Gastroesophageal sphincter (tissue), 3 donors: ENCODE measurements around the gene TGFBR3.

ENCODE experiments used
- EP300 ChIP-seq: sonication (generic); formaldehyde crosslinking; IDR thresholded peaks from one replicate; pipeline ENCODE4 v1.6.1; 2017; ENCODE audit warnings: antibody characterized with exemption, mild to moderate bottlenecking
- POLR2A ChIP-seq, 2 donors: fragments of 450-650 bp; IDR thresholded peaks; one replicate each; pipeline ENCODE4 v1.6.1; 2017; ENCODE audit warnings: antibody characterized with exemption in 2 of 2, mild to moderate bottlenecking in 2 of 2, moderate library complexity in 1 of 2
- POLR2AphosphoS5 ChIP-seq: sonication (generic); formaldehyde crosslinking; IDR thresholded peaks from one replicate; pipeline ENCODE4 v1.6.1; 2017; ENCODE audit warnings: antibody characterized with exemption
- TF ChIP-seq, protein P1 (sequence below), 4 experiments: fragments of 200-600 bp in 2 of 4; fragments of 450-650 bp in 2 of 4; sonication (generic) in 1 of 4; IDR thresholded peaks; one replicate each; pipeline ENCODE4 v1.5.1; 2017 to 2019; ENCODE audit warnings: antibody characterized with exemption in 4 of 4, mild to moderate bottlenecking in 2 of 4, moderate library complexity in 2 of 4

DNA sequence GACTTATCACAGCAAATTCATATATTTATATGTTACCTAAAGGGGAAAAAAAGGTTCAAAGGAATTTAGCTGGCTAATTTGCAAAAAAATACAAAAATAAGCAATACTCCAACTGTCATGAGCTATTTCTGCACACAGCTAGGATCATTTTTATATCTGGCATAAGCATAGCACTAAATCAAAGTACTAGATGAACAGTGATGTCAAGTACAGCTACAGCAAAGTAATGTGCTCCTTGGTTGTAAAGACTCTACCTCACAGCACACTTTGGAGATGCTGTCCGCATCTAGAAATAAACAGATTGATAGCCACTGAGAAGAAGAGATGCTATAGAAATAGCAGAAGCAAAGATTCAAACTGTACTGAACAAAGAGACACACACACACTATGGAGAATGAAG lies 125.4 kb downstream of the TGFBR3 start:
- TF ChIP-seq, protein P1, sequence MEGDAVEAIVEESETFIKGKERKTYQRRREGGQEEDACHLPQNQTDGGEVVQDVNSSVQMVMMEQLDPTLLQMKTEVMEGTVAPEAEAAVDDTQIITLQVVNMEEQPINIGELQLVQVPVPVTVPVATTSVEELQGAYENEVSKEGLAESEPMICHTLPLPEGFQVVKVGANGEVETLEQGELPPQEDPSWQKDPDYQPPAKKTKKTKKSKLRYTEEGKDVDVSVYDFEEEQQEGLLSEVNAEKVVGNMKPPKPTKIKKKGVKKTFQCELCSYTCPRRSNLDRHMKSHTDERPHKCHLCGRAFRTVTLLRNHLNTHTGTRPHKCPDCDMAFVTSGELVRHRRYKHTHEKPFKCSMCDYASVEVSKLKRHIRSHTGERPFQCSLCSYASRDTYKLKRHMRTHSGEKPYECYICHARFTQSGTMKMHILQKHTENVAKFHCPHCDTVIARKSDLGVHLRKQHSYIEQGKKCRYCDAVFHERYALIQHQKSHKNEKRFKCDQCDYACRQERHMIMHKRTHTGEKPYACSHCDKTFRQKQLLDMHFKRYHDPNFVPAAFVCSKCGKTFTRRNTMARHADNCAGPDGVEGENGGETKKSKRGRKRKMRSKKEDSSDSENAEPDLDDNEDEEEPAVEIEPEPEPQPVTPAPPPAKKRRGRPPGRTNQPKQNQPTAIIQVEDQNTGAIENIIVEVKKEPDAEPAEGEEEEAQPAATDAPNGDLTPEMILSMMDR (IDR thresholded peaks at IDR 0.05) = no peak
- TF ChIP-seq EP300 = no peak
- TF ChIP-seq POLR2AphosphoS5 = no peak
- no peak for TF ChIP-seq POLR2A (IDR thresholded peaks at IDR 0.05)
